Measurements from ENCODE around the gene DEPDC4. TPM values are rescaled to one million over a fixed set of nuclear protein-coding genes. Genes with fewer than 3 reads are reported as not detected.

The DEPDC4 gene
- total and polyA plus RNA-seq, 2 of the 13 experiments (the other 11 are each of a cell fraction or from before 2014, with no cell fraction given) = 2.2 to 5.7 TPM

DNA sequence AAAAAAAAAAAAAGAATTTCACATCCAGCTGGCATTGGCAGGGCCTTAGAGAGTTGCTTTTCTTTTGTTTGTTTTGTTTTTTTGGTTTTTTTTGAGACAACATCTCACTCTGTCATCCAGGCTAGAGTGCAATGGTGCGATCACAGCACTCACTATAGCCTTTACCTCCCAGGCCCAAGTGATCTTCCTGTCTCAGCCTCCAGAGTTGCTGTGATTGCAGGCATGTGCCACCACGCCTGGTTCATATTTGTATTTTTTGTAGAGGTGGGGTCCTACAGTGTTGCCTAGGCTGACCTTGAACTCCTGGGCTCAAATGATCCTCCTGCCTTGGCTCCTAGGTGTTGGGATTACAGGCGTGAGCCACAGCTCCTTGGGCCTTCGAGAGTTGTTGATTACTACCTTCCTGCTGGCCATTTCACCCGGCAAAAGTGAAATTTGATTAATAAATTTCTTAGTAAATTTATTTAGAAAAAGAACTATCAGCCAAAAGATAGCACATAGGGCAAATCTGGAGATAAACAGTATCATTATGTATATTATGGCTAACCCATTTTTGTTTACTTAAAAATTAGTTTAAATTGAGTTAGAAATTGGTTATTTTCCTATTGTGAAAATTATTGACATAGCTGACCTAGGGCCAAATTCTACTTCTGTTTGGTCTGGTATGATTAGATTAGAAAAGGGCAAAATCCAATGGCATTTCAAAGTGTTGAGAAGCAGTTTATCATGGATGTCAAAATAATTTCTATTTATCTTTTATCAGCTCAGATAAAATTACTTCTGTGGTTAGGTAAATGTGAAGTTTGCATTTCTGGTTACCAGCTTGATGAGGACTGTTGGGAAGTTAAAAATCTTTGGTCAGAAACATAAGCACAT is 53.6 kb downstream of the DEPDC4 start (continued):
- TF ChIP-seq TEAD2 (CRISPR knock-in tag; IDR thresholded peaks at IDR 0.05) (no peak), EZH2 (conservative IDR thresholded peaks at IDR 0.05; ENCODE audit: low read depth, low read length) (no peak), ARID4A (CRISPR knock-in tag; IDR thresholded peaks at IDR 0.05; ENCODE audit: borderline replicate concordance) (peak; percentile 18; the same call in 1 of the 2 replicates), KLF13 (CRISPR knock-in tag; IDR thresholded peaks at IDR 0.05) (no peak), GLMP (CRISPR knock-in tag; IDR thresholded peaks at IDR 0.05; ENCODE audit: borderline replicate concordance) (no peak), RFXANK (CRISPR knock-in tag; IDR thresholded peaks at IDR 0.05) (no peak), MIER3 (CRISPR knock-in tag; IDR thresholded peaks at IDR 0.05; ENCODE audit: borderline replicate concordance) (no peak), PREB (CRISPR knock-in tag; IDR thresholded peaks at IDR 0.05) (no peak), ZFP82 (CRISPR knock-in tag; IDR thresholded peaks at IDR 0.05; ENCODE audit: borderline replicate concordance) (no peak), NCOA2 (CRISPR knock-in tag; IDR thresholded peaks at IDR 0.05) (peak; percentile 19; the same call in 1 of the 2 replicates), NR2C2 (CRISPR knock-in tag; IDR thresholded peaks at IDR 0.05; ENCODE audit: borderline replicate concordance) (peak; percentile 45; the same call in 1 of the 2 replicates), YEATS4 (CRISPR knock-in tag; IDR thresholded peaks at IDR 0.05; ENCODE audit: borderline replicate concordance) (no peak), ZNF615 (CRISPR knock-in tag; IDR thresholded peaks at IDR 0.05; ENCODE audit: borderline replicate concordance) (no peak)
- TF ChIP-seq, protein P1, sequence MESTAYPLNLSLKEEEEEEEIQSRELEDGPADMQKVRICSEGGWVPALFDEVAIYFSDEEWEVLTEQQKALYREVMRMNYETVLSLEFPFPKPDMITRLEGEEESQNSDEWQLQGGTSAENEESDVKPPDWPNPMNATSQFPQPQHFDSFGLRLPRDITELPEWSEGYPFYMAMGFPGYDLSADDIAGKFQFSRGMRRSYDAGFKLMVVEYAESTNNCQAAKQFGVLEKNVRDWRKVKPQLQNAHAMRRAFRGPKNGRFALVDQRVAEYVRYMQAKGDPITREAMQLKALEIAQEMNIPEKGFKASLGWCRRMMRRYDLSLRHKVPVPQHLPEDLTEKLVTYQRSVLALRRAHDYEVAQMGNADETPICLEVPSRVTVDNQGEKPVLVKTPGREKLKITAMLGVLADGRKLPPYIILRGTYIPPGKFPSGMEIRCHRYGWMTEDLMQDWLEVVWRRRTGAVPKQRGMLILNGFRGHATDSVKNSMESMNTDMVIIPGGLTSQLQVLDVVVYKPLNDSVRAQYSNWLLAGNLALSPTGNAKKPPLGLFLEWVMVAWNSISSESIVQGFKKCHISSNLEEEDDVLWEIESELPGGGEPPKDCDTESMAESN (CRISPR knock-in tag; conservative IDR thresholded peaks at IDR 0.05) = no peak
- TF ChIP-seq, protein P2, sequence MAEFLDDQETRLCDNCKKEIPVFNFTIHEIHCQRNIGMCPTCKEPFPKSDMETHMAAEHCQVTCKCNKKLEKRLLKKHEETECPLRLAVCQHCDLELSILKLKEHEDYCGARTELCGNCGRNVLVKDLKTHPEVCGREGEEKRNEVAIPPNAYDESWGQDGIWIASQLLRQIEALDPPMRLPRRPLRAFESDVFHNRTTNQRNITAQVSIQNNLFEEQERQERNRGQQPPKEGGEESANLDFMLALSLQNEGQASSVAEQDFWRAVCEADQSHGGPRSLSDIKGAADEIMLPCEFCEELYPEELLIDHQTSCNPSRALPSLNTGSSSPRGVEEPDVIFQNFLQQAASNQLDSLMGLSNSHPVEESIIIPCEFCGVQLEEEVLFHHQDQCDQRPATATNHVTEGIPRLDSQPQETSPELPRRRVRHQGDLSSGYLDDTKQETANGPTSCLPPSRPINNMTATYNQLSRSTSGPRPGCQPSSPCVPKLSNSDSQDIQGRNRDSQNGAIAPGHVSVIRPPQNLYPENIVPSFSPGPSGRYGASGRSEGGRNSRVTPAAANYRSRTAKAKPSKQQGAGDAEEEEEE (CRISPR knock-in tag; IDR thresholded peaks at IDR 0.05; ENCODE audit: borderline replicate concordance) = no peak
- TF ChIP-seq, protein P3, sequence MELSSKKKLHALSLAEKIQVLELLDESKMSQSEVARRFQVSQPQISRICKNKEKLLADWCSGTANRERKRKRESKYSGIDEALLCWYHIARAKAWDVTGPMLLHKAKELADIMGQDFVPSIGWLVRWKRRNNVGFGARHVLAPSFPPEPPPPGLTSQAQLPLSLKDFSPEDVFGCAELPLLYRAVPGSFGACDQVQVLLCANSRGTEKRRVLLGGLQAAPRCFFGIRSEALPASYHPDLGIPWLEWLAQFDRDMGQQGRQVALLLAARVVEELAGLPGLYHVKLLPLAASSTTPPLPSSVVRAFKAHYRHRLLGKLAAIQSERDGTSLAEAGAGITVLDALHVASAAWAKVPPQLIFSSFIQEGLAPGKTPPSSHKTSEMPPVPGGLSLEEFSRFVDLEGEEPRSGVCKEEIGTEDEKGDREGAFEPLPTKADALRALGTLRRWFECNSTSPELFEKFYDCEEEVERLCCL (CRISPR knock-in tag; IDR thresholded peaks at IDR 0.05; ENCODE audit: borderline replicate concordance) = no peak
